Sigmoid colon (tissue), 7 donors: Measurements from ENCODE around the gene EEF1E1. TPM values are rescaled to one million over a fixed set of nuclear protein-coding genes. Genes with fewer than 3 reads are reported as not detected.

Source experiments
- DNase-seq: peaks from one replicate; pipeline ENCODE4 v3.0.0-alpha.2; 2019
- H3K27ac ChIP-seq, 4 donors: fragments of 200-600 bp; sonication (generic); one replicate each; pipeline ENCODE4 v1.5.1; 2016 to 2019; ENCODE audit warnings: mild to moderate bottlenecking in 1 of 4
- H3K27me3 ChIP-seq, 3 donors: fragments of 200-600 bp; sonication (generic); one replicate each; pipeline ENCODE4 v1.5.1; 2019; ENCODE audit warnings: mild to moderate bottlenecking in 1 of 3
- H3K36me3 ChIP-seq, 4 donors: fragments of 200-600 bp; sonication (generic); one replicate each; pipeline ENCODE4 v1.5.1; 2016 to 2019
- H3K4me1 ChIP-seq, 4 donors: fragments of 200-600 bp; sonication (generic); one replicate each; pipeline ENCODE4 v1.5.1; 2017 to 2019
- H3K4me3 ChIP-seq, 4 donors: fragments of 200-600 bp; sonication (generic); one replicate each; pipeline ENCODE4 v1.5.1; 2017 to 2019; ENCODE audit warnings: mild to moderate bottlenecking in 2 of 4, moderate library complexity in 1 of 4
- H3K9me3 ChIP-seq, 4 donors: fragments of 200-600 bp in 3 of 4; sonication (generic) in 3 of 4; one replicate each; pipeline versions ENCODE4 v1.5.1 to v1.6.1; 2013 to 2019
- CTCF ChIP-seq, 4 experiments: fragments of 450-650 bp in 3 of 4; fragments of 200-600 bp in 1 of 4; IDR thresholded peaks; one replicate each; pipeline ENCODE4 v1.5.1; 2016 to 2019; ENCODE audit warnings: antibody characterized with exemption in 4 of 4, mild to moderate bottlenecking in 3 of 4, moderate library complexity in 2 of 4
- EP300 ChIP-seq, 4 donors: sonication (generic); formaldehyde crosslinking; IDR thresholded peaks; one replicate each; pipeline ENCODE4 v1.6.1; 2017; ENCODE audit warnings: antibody characterized with exemption in 4 of 4
- POLR2A ChIP-seq, 2 donors: fragments of 450-650 bp; IDR thresholded peaks; one replicate each; pipeline ENCODE4 v1.6.1; 2016; ENCODE audit warnings: antibody characterized with exemption in 2 of 2, mild to moderate bottlenecking in 2 of 2, moderate library complexity in 2 of 2
- POLR2AphosphoS5 ChIP-seq, 4 donors: sonication (generic); formaldehyde crosslinking; IDR thresholded peaks; one replicate each; pipeline ENCODE4 v1.6.1; 2017; ENCODE audit warnings: antibody characterized with exemption in 4 of 4
- WGBS, 2 donors: extraction: QIAGEN DNeasy Blood & Tissue Kit; methylation state at CpG; one replicate each; pipeline ENCODE4 v1.1.7; 2013; 5-methylcytosine and 5-hydroxymethylcytosine counted together
- intact Hi-C: fragments of 100-400 bp; cut with DNase I; formaldehyde crosslinking; loops from one replicate; pipeline ENCODE4 v1.15.1; 2023
- polyA plus RNA-seq, 3 donors: library from polyadenylated mRNA; stranded (reverse); fragments of 200-250 nt; gene quantifications; one replicate each; pipeline ENCODE4 v1.2.3, GENCODE V29; 2013
- total RNA-seq, 4 donors: library from RNA; depleted of rRNA; stranded (reverse); fragments of >200 nt; gene quantifications; one replicate each; pipeline ENCODE4 v1.1.0, GENCODE V29; 2016
- donor health status: healthy with polysubstance abuse.
- donor health status: Bipolar disorder and iron deficiency.
- donor health status: healthy.

The EEF1E1 gene
- total and polyA plus RNA-seq, 7 donors, result 11.4 to 36.7 (median 21.9) TPM

GRCh38 chr6:8059129-8059528 lies 43.2 kb downstream of the EEF1E1 start:
- Histone ChIP-seq H3K36me3 (peaks cover 0 to 33% (median 1%) of the 10 kb centered on the region in 4 donors), H3K27me3 (no peaks in the 10 kb centered on the region), H3K4me1 (peaks cover 0 to 9% (median 7%) of the 10 kb centered on the region in 4 donors), H3K27ac (no peak overlapping the region), H3K4me3 (no peak overlapping the region), H3K9me3 (no peaks in the 10 kb centered on the region)
- TF ChIP-seq POLR2A (IDR thresholded peaks at IDR 0.05), result no peak
- peak in 1 of 4 experiments; percentile 13 for TF ChIP-seq CTCF (IDR thresholded peaks at IDR 0.05)
- no peak for TF ChIP-seq EP300 (IDR thresholded peaks at IDR 0.05)
- intact Hi-C loops, result no loop called here
- no peak for DNase-seq

GRCh38 chr6:8057793-8058192 lies 44.6 kb downstream of the EEF1E1 start:
- WGBS, 2 donors, result 75 to 81% methylated on average over 3 of the region's 3 CpGs
- no peaks in the 10 kb centered on the region for H3K9me3 ChIP-seq
- DNase-seq, result no peak
- H3K27ac ChIP-seq, result no peak overlapping the region
- peaks cover 0 to 1% (median 0%) of the 10 kb centered on the region in 4 donors for H3K4me1 ChIP-seq
- intact Hi-C loops, result no loop called here
- peaks cover 0 to 33% (median 1%) of the 10 kb centered on the region in 4 donors for H3K36me3 ChIP-seq
- no peak overlapping the region for H3K4me3 ChIP-seq
- H3K27me3 ChIP-seq, result no peaks in the 10 kb centered on the region
- no peak for TF ChIP-seq POLR2AphosphoS5 (IDR thresholded peaks at IDR 0.05)
- no peak for TF ChIP-seq POLR2A (IDR thresholded peaks at IDR 0.05)
- no peak for TF ChIP-seq CTCF (IDR thresholded peaks at IDR 0.05)
- TF ChIP-seq EP300 (IDR thresholded peaks at IDR 0.05), result no peak

GRCh38 chr6:8057263-8057662 lies 45.1 kb downstream of the EEF1E1 start:
- Histone ChIP-seq H3K9me3 (no peaks in the 10 kb centered on the region), H3K36me3 (peaks cover 0 to 33% (median 1%) of the 10 kb centered on the region in 4 donors), H3K4me3 (no peak overlapping the region), H3K27ac (no peak overlapping the region), H3K27me3 (no peaks in the 10 kb centered on the region), H3K4me1 (no peaks in the 10 kb centered on the region)
- intact Hi-C loops, result no loop called here
- no peak for DNase-seq
- TF ChIP-seq POLR2A (IDR thresholded peaks at IDR 0.05) (no peak), POLR2AphosphoS5 (IDR thresholded peaks at IDR 0.05) (no peak), CTCF (IDR thresholded peaks at IDR 0.05) (no peak), EP300 (IDR thresholded peaks at IDR 0.05) (no peak)
- WGBS, 2 donors, result 82 to 89% methylated on average over 4 of the region's 4 CpGs

- no peak for DNase-seq
- WGBS, 2 donors, result 94% methylated on average over 2 of the region's 2 CpGs
- no peaks in the 10 kb centered on the region for H3K4me1 ChIP-seq
- H3K27ac ChIP-seq, result no peak overlapping the region
- no peak overlapping the region for H3K4me3 ChIP-seq
- H3K9me3 ChIP-seq, result no peaks in the 10 kb centered on the region
- H3K27me3 ChIP-seq, result no peaks in the 10 kb centered on the region
- intact Hi-C loops, result no loop called here
- TF ChIP-seq EP300 (IDR thresholded peaks at IDR 0.05) (no peak), CTCF (IDR thresholded peaks at IDR 0.05) (no peak), POLR2AphosphoS5 (IDR thresholded peaks at IDR 0.05) (no peak), POLR2A (IDR thresholded peaks at IDR 0.05) (no peak)
- peaks cover 0 to 5% (median 3%) of the 10 kb centered on the region in 4 donors for H3K36me3 ChIP-seq
Measured at GRCh38 chr6:8054276-8054675, 48.1 kb downstream of the EEF1E1 start.
